Ishikawa (cell line): ENCODE data around the gene CLDN4.

Source experiments
- CEBPB ChIP-seq: IDR thresholded peaks from 2 replicates; pipeline ENCODE4 v1.6.1; 2012
- CREB1 ChIP-seq: IDR thresholded peaks from 2 replicates; pipeline ENCODE4 v1.6.1; 2012; ENCODE audit warnings: low read depth
- EP300 ChIP-seq: IDR thresholded peaks from 2 replicates; pipeline ENCODE4 v1.6.1; 2012; ENCODE audit warnings: borderline replicate concordance
- FOXM1 ChIP-seq: IDR thresholded peaks from 2 replicates; pipeline ENCODE4 v1.6.1; 2012; ENCODE audit warnings: low read depth, borderline replicate concordance
- MAX ChIP-seq: IDR thresholded peaks from 2 replicates; pipeline ENCODE4 v1.6.1; 2012
- NFIC ChIP-seq: IDR thresholded peaks from 2 replicates; pipeline ENCODE4 v1.6.1; 2012
- RAD21 ChIP-seq: IDR thresholded peaks from 2 replicates; pipeline ENCODE4 v1.6.1; 2012; ENCODE audit warnings: low read depth
- REST ChIP-seq: IDR thresholded peaks from 2 replicates; pipeline ENCODE4 v1.6.1; 2012; ENCODE audit warnings: low read depth, mild to moderate bottlenecking
- TAF1 ChIP-seq: IDR thresholded peaks from 2 replicates; pipeline ENCODE4 v1.6.1; 2012; ENCODE audit warnings: low read depth, mild to moderate bottlenecking
- TCF12 ChIP-seq: IDR thresholded peaks from 2 replicates; pipeline ENCODE4 v1.6.1; 2012; ENCODE audit warnings: low read depth
- USF1 ChIP-seq: IDR thresholded peaks from 2 replicates; pipeline ENCODE4 v1.6.1; 2012
- YY1 ChIP-seq: IDR thresholded peaks from 2 replicates; pipeline ENCODE4 v1.6.1; 2012; ENCODE audit warnings: low read depth
- ZBTB7A ChIP-seq: IDR thresholded peaks from 2 replicates; pipeline ENCODE4 v1.6.1; 2012; ENCODE audit warnings: low read depth

GRCh38 chr7:73856941-73857340 lies 26.1 kb downstream of the CLDN4 start:
- no peak for TF ChIP-seq NFIC
- no peak for TF ChIP-seq USF1
- no peak for TF ChIP-seq RAD21
- TF ChIP-seq TAF1 = no peak
- no peak for TF ChIP-seq MAX
- TF ChIP-seq ZBTB7A = no peak
- TF ChIP-seq CEBPB = no peak
- TF ChIP-seq EP300 = no peak
- TF ChIP-seq CREB1 = no peak
- TF ChIP-seq REST = no peak
- TF ChIP-seq YY1 = no peak
- TF ChIP-seq TCF12 = no peak
- TF ChIP-seq FOXM1 = no peak
